Measurements from ENCODE around the gene SGMS1.
"Not testable (repeated sequence)": the region's sequence is repeated elsewhere in the genome, so short reads cannot be mapped to it uniquely, and the experiment has no call there.

The SGMS1 gene

GRCh38 chr10:50286996-50287803, 336.6 kb downstream of the SGMS1 start:
- no peak for DNase-seq (ENCODE audit: extremely low read depth in 1 of 2, low read depth in 1 of 2)

- DNase-seq (ENCODE audit: extremely low read depth in 1 of 2, low read depth in 1 of 2) = no peak
Observed at GRCh38 chr10:50286517-50286916, 337.2 kb downstream of the SGMS1 start.

- no peak for DNase-seq (ENCODE audit: extremely low read depth in 1 of 2, low read depth in 1 of 2)
Observed at GRCh38 chr10:50281967-50282522, 341.7 kb downstream of the SGMS1 start.

GRCh38 chr10:50281210-50281966, 342.4 kb downstream of the SGMS1 start:
- DNase-seq (ENCODE audit: extremely low read depth in 1 of 2, low read depth in 1 of 2) = no peak

- DNase-seq (ENCODE audit: extremely low read depth in 1 of 2, low read depth in 1 of 2) = no peak
Observed at GRCh38 chr10:50280049-50280841, 343.5 kb downstream of the SGMS1 start.

GRCh38 chr10:50279489-50279888, 344.3 kb downstream of the SGMS1 start:
- DNase-seq (ENCODE audit: extremely low read depth in 1 of 2, low read depth in 1 of 2) = no peak

- DNase-seq (ENCODE audit: extremely low read depth in 1 of 2, low read depth in 1 of 2) = no peak
Observed at GRCh38 chr10:50275650-50276235, 348.0 kb downstream of the SGMS1 start.

GRCh38 chr10:50272531-50272930, 351.2 kb downstream of the SGMS1 start:
- DNase-seq (ENCODE audit: extremely low read depth in 1 of 2, low read depth in 1 of 2) = no peak

- DNase-seq (ENCODE audit: extremely low read depth in 1 of 2, low read depth in 1 of 2) = no peak
Observed at GRCh38 chr10:50271564-50272250, 352.0 kb downstream of the SGMS1 start.

- not testable (repeated sequence) for DNase-seq (ENCODE audit: extremely low read depth in 1 of 2, low read depth in 1 of 2)
Observed at GRCh38 chr10:50267877-50268276, 355.9 kb downstream of the SGMS1 start.

- DNase-seq (ENCODE audit: extremely low read depth in 1 of 2, low read depth in 1 of 2) = not testable (repeated sequence)
Observed at GRCh38 chr10:50262625-50263024, 361.1 kb downstream of the SGMS1 start.

GRCh38 chr10:50260791-50261281, 362.9 kb downstream of the SGMS1 start:
- DNase-seq (ENCODE audit: extremely low read depth in 1 of 2, low read depth in 1 of 2) = no peak

All from activated CD8-positive, alpha-beta memory T cell treated with anti-CD3 and anti-CD28 coated beads for 1 hour (primary cell).